ENCODE data around the gene MPP4.

- TF ChIP-seq POLR2AphosphoS5 (IDR thresholded peaks at IDR 0.05) (no peak), TAF1 (IDR thresholded peaks at IDR 0.05; ENCODE audit: low read depth) (no peak)
- TF ChIP-seq, protein P1, sequence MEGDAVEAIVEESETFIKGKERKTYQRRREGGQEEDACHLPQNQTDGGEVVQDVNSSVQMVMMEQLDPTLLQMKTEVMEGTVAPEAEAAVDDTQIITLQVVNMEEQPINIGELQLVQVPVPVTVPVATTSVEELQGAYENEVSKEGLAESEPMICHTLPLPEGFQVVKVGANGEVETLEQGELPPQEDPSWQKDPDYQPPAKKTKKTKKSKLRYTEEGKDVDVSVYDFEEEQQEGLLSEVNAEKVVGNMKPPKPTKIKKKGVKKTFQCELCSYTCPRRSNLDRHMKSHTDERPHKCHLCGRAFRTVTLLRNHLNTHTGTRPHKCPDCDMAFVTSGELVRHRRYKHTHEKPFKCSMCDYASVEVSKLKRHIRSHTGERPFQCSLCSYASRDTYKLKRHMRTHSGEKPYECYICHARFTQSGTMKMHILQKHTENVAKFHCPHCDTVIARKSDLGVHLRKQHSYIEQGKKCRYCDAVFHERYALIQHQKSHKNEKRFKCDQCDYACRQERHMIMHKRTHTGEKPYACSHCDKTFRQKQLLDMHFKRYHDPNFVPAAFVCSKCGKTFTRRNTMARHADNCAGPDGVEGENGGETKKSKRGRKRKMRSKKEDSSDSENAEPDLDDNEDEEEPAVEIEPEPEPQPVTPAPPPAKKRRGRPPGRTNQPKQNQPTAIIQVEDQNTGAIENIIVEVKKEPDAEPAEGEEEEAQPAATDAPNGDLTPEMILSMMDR (IDR thresholded peaks at IDR 0.05; ENCODE audit: poor library complexity, severe bottlenecking): no peak
These were observed 56.3 kb downstream of the MPP4 start for GRCh38 chr2:201642086-201642578.
